DMS153 (cell line): ENCODE results near the gene XIAP.
"Not testable (repeated sequence)": the region's sequence is repeated elsewhere in the genome, so short reads cannot be mapped to it uniquely, and the experiment has no call there.

Experiments used
- DNase-seq: peaks from one replicate; lab custom pipeline; 2025; lab: John Stamatoyannopoulos, UW

XIAP gene

GRCh38 chrX:123876844-123877243 is 17.0 kb downstream of the XIAP start:
- no peak for DNase-seq

- no peak for DNase-seq
Observed at GRCh38 chrX:123878252-123878721, 18.4 kb downstream of the XIAP start.

DNA sequence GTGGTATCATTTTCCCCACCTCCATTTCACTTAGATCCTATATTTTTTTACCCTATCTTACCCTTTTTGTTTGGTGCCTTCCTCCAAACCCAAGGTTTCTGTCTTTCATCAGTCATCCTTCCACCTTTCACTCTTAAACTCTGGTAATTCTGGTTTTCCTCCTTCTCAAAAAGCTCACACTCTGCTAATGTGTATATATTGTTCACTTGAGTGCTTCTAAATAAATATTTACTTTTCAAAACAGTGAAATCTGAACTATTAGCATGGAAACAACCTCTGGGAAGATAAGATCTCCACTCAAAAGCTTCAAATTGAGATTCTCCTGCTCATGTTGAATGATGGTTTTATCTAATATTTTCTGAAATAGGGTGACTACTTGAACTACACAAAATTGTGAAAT is 21.5 kb downstream of the XIAP start:
- DNase-seq = no peak

- no peak for DNase-seq
Observed at GRCh38 chrX:123882391-123882790, 22.5 kb downstream of the XIAP start.

GRCh38 chrX:123884809-123885408 is 25.1 kb downstream of the XIAP start:
- peak; percentile 39 for DNase-seq

- no peak for DNase-seq
Observed at GRCh38 chrX:123899701-123900100, 39.8 kb downstream of the XIAP start.

DNA sequence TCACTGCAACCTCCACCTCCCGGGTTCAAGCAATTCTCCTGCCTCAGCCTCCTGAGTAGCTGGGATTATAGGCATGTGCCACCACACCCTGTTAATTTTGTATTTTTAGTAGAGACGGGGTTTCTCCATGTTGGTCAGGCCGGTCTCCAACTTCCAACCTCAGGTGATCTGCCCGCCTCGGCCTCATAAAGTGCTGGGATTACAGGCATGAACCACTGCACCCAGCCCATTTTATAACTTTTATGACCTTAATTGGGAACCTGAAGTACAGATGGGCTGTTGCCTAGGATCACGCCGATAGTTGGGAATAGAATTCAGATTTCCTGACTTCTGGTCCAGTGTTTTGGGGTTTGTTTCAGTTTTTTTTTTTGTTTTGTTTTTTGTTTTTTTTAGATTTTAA is 43.4 kb downstream of the XIAP start:
- DNase-seq = not testable (repeated sequence)

GRCh38 chrX:123905332-123905731 is 45.5 kb downstream of the XIAP start:
- DNase-seq = no peak

- DNase-seq = no peak
Observed at GRCh38 chrX:123906557-123907316, 46.9 kb downstream of the XIAP start.

DNA sequence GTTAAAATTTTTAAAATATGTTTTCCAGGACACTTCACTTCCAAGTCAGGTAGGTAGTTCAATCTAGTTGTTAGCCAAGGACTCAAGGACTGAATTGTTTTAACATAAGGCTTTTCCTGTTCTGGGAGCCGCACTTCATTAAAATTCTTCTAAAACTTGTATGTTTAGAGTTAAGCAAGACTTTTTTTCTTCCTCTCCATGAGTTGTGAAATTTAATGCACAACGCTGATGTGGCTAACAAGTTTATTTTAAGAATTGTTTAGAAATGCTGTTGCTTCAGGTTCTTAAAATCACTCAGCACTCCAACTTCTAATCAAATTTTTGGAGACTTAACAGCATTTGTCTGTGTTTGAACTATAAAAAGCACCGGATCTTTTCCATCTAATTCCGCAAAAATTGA is 49.7 kb downstream of the XIAP start:
- no peak for DNase-seq

DNA sequence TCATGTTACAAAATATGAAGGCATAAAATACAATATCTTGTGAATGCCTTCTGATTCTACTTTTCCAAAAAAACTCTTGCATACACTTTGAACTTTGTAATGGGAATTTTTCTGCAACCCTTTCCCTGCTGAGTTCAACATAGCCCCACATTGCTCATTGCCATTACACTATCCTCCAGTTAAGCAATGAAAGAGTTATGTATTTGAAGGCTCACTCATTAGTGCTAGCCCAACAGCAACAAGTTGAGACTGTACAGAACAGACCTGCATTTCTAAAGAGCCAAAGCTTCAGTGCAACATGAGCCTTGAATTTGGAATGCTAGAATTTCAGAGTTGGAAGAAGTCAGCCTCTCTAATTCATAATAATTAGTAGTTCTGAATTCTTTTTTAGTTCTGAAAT is 57.2 kb downstream of the XIAP start:
- DNase-seq = no peak

- no peak for DNase-seq
Observed at GRCh38 chrX:123918106-123918721, 58.4 kb downstream of the XIAP start.

DNA sequence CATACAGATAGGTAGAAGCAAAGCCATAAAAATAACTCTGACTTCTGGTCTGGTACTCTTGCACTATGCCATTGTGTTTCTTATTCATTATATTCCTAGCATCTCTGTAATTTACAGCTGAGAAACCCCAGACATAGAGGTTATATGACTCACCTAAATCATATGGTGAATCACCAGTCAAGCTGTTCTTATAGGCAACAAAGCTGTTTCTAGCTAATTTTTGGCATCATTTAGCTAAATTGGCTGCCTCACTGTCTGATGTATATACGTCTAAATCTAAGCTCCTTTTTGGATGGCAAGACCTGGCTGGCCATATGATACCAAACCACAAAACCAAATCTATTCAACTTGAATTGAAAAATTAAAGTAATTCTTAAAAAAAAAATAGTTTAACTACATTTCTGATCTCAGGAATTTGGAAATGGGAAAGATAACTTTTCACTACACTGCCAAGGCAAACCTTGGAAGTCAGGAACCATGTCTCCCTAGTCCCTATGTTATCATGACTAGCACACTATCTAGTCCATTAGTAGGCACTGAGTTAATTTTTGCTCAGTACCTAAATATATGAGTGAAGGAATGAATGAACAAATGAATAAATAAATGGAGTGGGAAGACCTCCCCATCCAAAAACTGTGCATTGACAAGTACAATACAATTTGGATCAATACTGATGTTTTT is 60.4 kb downstream of the XIAP start:
- DNase-seq = no peak

DNA sequence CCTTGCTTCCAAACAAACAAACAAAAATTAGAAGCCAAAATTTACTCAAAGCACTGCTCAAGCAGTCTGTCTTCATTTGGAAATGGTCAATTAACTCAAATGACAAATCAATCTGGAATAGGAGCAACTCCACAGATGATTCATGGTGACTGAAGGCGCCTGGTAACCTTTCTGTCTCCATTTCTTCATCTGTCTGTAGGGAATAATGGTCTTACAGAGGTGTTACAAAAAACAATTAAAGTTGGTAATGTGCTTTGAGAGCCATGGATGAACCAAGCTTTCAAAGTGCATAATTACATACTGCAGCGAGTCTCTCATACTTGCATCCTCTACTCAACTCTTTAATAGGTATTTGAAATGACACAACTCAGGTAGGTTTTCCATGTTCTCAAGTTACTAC is 63.4 kb downstream of the XIAP start:
- no peak for DNase-seq

DNA sequence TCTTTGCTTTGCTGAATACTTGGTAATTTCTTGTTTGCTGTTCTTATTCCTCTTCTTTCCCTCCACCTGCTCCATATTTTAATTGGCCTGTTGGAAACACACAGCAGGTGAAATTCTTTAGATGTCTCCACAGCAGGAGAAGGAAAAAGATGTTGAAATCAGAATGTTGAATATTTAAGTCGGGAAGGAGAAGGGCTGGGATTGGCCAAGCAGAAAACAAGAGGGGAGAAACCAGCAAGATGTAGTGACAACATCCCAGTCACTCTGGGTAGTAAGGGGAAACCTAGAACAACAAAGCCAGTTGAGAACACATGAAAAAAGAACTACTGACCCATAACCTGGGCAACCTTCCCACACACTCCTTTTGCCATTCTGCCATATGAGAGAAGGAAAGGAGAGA is 64.3 kb downstream of the XIAP start:
- DNase-seq = no peak

DNA sequence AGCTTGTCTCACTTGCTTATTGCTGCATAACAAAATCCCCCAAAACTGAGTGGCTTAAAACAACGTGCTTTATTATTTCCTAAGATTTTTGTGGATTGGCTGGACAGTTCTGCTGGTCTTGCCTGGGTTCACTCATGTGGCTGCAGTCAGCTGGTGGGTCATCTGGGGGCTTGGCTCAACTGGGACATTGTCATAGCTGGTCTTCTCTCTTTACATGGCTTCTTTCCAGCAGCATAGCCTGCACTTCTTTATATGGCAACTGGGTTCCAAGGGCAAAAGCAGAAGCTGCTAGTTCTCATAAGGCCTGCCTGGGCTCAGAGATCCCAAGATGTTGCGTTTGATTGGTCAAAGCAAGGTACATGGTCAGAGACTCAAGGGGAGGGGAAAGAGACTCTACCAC is 68.0 kb downstream of the XIAP start:
- no peak for DNase-seq

DNA sequence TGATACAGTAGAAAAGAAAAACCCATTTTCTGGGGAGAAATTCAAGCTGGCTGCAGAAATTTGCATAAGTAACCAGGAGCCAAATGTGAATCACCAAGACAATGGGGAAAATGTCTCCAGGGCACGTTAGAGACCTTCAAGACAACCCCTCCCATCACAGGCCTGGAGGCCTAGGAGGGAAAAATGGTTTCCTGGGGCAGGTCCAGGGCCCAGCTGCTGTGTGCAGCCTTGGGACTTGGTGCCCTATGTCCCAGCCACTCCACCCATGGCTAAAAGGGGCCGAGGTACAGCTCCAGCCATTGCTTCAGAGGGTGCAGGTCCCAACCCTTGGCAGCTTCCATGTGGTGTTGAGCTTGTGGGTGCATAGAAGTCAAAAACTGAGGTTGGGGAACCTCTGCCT is 72.2 kb downstream of the XIAP start:
- DNase-seq = not testable (repeated sequence)

GRCh38 chrX:123943074-123943473 is 83.2 kb downstream of the XIAP start:
- DNase-seq = no peak

GRCh38 chrX:123943488-123943887 is 83.6 kb downstream of the XIAP start:
- no peak for DNase-seq

DNA sequence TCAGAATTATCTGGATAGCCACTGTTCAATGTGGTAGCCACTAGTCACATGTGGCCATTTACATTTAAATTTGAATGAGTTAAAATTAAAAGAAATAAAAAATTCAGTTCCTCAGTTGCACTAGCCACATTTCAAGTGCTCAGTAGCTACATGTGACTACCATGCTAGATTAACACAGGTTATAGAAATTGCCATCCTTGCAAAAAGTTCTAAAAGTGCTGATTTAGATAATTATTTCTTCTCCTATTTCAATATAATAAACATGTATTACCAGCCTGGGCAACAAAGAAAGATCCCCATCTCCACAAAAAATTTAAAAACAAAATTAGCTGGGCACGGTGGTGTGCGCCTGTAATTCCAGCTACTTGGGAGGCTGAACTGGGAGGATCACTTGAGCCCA is 90.0 kb downstream of the XIAP start:
- no peak for DNase-seq

DNA sequence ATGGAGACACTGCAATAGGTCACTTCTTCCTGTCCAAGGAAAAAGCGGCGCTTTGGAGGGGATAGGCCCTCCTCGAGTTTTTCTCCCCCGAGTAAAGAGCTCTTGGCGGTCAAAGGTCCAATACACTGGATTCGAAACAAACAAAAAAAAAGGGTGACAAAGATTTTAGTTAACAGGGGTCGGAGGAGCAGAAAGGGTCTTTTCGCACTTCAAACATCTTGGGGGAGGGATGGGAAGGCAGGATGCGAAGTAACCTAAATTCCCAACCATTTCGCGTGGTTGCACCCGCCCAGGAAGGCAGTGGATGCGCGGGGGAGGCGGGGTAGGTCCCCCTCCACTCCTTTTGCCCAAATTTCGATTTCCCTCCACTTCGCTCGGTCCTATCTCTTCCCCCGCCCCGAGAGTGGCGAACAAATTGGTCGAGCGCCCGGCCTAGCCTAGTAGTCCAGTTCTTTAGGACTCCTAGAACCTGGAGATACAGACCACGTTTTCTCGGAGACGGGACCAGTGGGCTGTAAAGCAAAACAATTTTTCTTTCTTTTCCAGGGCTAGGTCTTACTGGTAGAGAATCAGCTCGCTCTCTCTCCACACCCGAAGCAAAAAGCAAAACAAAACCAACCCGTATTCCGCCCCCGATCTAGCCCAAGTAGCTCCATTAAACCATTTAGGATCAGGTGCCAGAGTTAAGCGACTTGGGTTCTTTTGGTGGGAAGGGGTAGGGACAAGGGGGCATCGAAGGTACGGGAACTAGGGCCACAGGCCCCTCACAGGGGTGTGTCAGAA is 99.6 kb downstream of the XIAP start:
- DNase-seq = no peak

DNA sequence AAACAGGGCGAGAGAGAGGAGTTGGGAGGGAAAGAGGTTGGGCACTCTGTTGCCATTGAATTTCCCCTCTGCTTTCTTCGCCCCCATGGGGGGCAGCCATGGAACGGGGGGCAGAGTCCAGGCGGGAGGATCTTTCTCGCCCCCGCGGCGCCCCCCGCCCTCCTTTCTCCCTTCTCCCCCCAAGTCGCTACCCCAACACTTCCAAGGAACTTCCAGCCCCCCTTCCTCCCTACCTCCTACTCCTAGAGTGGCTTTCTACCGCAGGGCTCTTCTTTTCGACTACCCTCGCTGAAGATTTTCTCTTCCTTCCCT is 101.1 kb downstream of the XIAP start:
- DNase-seq = no peak
